ENCODE results near the gene F11R. TPM values are rescaled to one million over a fixed set of nuclear protein-coding genes. Genes with fewer than 3 reads are reported as not detected.
"Not testable (repeated sequence)": the region's sequence is repeated elsewhere in the genome, so short reads cannot be mapped to it uniquely, and the experiment has no call there.

F11R gene
- total RNA-seq, 6 experiments from 2014 or later = 0.05 to 0.38 (median 0.14) TPM; not detected in 2

GRCh38 chr1:160950657-160951056, 70.3 kb downstream of the F11R start:
- H3K9me3 Mint-ChIP-seq = no peaks in the 10 kb centered on the region
- H3K27ac Mint-ChIP-seq = no peak overlapping the region
- no peaks in the 10 kb centered on the region for H3K36me3 Mint-ChIP-seq (ENCODE audit: low read depth)
- peaks cover 24% of the 10 kb centered on the region for H3K27me3 Mint-ChIP-seq (ENCODE audit: insufficient read depth)
- H3K4me1 Mint-ChIP-seq (ENCODE audit: low read depth) = peaks cover 25% of the 10 kb centered on the region
- no peak for DNase-seq
- TF ChIP-seq CTCF (IDR thresholded peaks at IDR 0.05) = no peak
- H3K4me3 Mint-ChIP-seq = no peak overlapping the region

GRCh38 chr1:160949881-160950280, 71.1 kb downstream of the F11R start:
- Mint-ChIP-seq H3K9me3 (no peaks in the 10 kb centered on the region), H3K36me3 (ENCODE audit: low read depth) (no peaks in the 10 kb centered on the region), H3K27ac (no peak overlapping the region), H3K27me3 (ENCODE audit: insufficient read depth) (peaks cover 29% of the 10 kb centered on the region), H3K4me1 (ENCODE audit: low read depth) (peaks cover 25% of the 10 kb centered on the region), H3K4me3 (no peak overlapping the region)
- TF ChIP-seq CTCF (IDR thresholded peaks at IDR 0.05) = no peak
- DNase-seq = no peak

- H3K9me3 Mint-ChIP-seq = not testable (repeated sequence)
- DNase-seq = peak; percentile 55
These were observed 71.6 kb downstream of the F11R start for GRCh38 chr1:160949216-160949880.

GRCh38 chr1:160947174-160947759, 73.7 kb downstream of the F11R start:
- not testable (repeated sequence) for H3K9me3 Mint-ChIP-seq; H3K27ac Mint-ChIP-seq; H3K4me3 Mint-ChIP-seq; H3K36me3 Mint-ChIP-seq (ENCODE audit: low read depth); DNase-seq
- H3K27me3 Mint-ChIP-seq (ENCODE audit: insufficient read depth) = peaks cover 21% of the 10 kb centered on the region
- peaks cover 25% of the 10 kb centered on the region for H3K4me1 Mint-ChIP-seq (ENCODE audit: low read depth)

More at GRCh38 chr1:160949216-160949880, 71.6 kb downstream of the F11R start:
- not testable (repeated sequence) for H3K36me3 Mint-ChIP-seq (ENCODE audit: low read depth); H3K27ac Mint-ChIP-seq; H3K4me3 Mint-ChIP-seq
- peaks cover 31% of the 10 kb centered on the region for H3K27me3 Mint-ChIP-seq (ENCODE audit: insufficient read depth)
- peaks cover 25% of the 10 kb centered on the region for H3K4me1 Mint-ChIP-seq (ENCODE audit: low read depth)

- not testable (repeated sequence) for H3K27ac Mint-ChIP-seq; DNase-seq; H3K4me3 Mint-ChIP-seq; H3K36me3 Mint-ChIP-seq (ENCODE audit: low read depth); H3K9me3 Mint-ChIP-seq
- Mint-ChIP-seq H3K4me1 (ENCODE audit: low read depth) (peaks cover 25% of the 10 kb centered on the region), H3K27me3 (ENCODE audit: insufficient read depth) (peaks cover 20% of the 10 kb centered on the region)
These were observed 75.1 kb downstream of the F11R start for GRCh38 chr1:160945881-160946280.

Other genes starting within 250 kb of the F11R start
- not detected for gene LY9, start 225.0 kb downstream of the F11R start, total RNA-seq (2021; fragmentation: NEBNext Ultra II Directional; extraction: Animal tissue kit (Norgen Biotek cat#: 25700))
- not detected for gene CD244, start 158.3 kb downstream of the F11R start, total RNA-seq (2021; fragmentation: NEBNext Ultra II Directional; extraction: Animal tissue kit (Norgen Biotek cat#: 25700))
- not detected for gene ITLN1, start 136.0 kb downstream of the F11R start, total RNA-seq (2021; fragmentation: NEBNext Ultra II Directional; extraction: Animal tissue kit (Norgen Biotek cat#: 25700))
- not detected for gene ITLN2, start 66.3 kb downstream of the F11R start, total RNA-seq (2021; fragmentation: NEBNext Ultra II Directional; extraction: Animal tissue kit (Norgen Biotek cat#: 25700))
- gene TSTD1, start 17.8 kb upstream of the F11R start, total RNA-seq (2021; fragmentation: NEBNext Ultra II Directional; extraction: Animal tissue kit (Norgen Biotek cat#: 25700)) = not detected
- 10 to 100 TPM; 31.2 to 38.0 (median 33.4) TPM for gene USF1, start 24.8 kb upstream of the F11R start, total RNA-seq (2021; fragmentation: NEBNext Ultra II Directional; extraction: Animal tissue kit (Norgen Biotek cat#: 25700))
- not detected for gene ARHGAP30, start 48.7 kb upstream of the F11R start, total RNA-seq (2021; fragmentation: NEBNext Ultra II Directional; extraction: Animal tissue kit (Norgen Biotek cat#: 25700))
- under 1 TPM in 2 of 6 experiments, not detected in 4; 0.09 to 0.14 TPM for gene NECTIN4, start 68.4 kb upstream of the F11R start, total RNA-seq (2021; fragmentation: NEBNext Ultra II Directional; extraction: Animal tissue kit (Norgen Biotek cat#: 25700))
- 1 to 10 TPM; 1.3 to 2.7 (median 2.1) TPM for gene KLHDC9, start 77.2 kb upstream of the F11R start, total RNA-seq (2021; fragmentation: NEBNext Ultra II Directional; extraction: Animal tissue kit (Norgen Biotek cat#: 25700))
- gene PFDN2, start 96.9 kb upstream of the F11R start, total RNA-seq (2021; fragmentation: NEBNext Ultra II Directional; extraction: Animal tissue kit (Norgen Biotek cat#: 25700)) = 100 to 1,000 TPM in 2 of 6 experiments, 10 to 100 TPM in 4; 77.4 to 114 (median 92.8) TPM
- 10 to 100 TPM; 26.2 to 35.1 (median 32.5) TPM for gene NIT1, start 97.0 kb upstream of the F11R start, total RNA-seq (2021; fragmentation: NEBNext Ultra II Directional; extraction: Animal tissue kit (Norgen Biotek cat#: 25700))
- gene DEDD, start 111.5 kb upstream of the F11R start, total RNA-seq (2021; fragmentation: NEBNext Ultra II Directional; extraction: Animal tissue kit (Norgen Biotek cat#: 25700)) = 10 to 100 TPM; 29.8 to 39.2 (median 36.0) TPM
- 10 to 100 TPM; 83.8 to 92.6 (median 85.1) TPM for gene UFC1, start 132.8 kb upstream of the F11R start, total RNA-seq (2021; fragmentation: NEBNext Ultra II Directional; extraction: Animal tissue kit (Norgen Biotek cat#: 25700))
- 10 to 100 TPM; 16.6 to 18.9 (median 17.2) TPM for gene USP21, start 138.3 kb upstream of the F11R start, total RNA-seq (2021; fragmentation: NEBNext Ultra II Directional; extraction: Animal tissue kit (Norgen Biotek cat#: 25700))
- gene PPOX, start 145.3 kb upstream of the F11R start, total RNA-seq (2021; fragmentation: NEBNext Ultra II Directional; extraction: Animal tissue kit (Norgen Biotek cat#: 25700)) = 10 to 100 TPM; 11.8 to 15.2 (median 13.5) TPM
- gene B4GALT3, start 156.4 kb upstream of the F11R start, total RNA-seq (2021; fragmentation: NEBNext Ultra II Directional; extraction: Animal tissue kit (Norgen Biotek cat#: 25700)) = 10 to 100 TPM; 31.0 to 38.2 (median 35.4) TPM
- gene ADAMTS4, start 177.9 kb upstream of the F11R start, total RNA-seq (2021; fragmentation: NEBNext Ultra II Directional; extraction: Animal tissue kit (Norgen Biotek cat#: 25700)) = 1 to 10 TPM; 3.4 to 8.3 (median 6.5) TPM
- gene NDUFS2, start 181.2 kb upstream of the F11R start, total RNA-seq (2021; fragmentation: NEBNext Ultra II Directional; extraction: Animal tissue kit (Norgen Biotek cat#: 25700)) = 10 to 100 TPM; 81.5 to 90.8 (median 85.8) TPM
- gene FCER1G, start 194.1 kb upstream of the F11R start, total RNA-seq (2021; fragmentation: NEBNext Ultra II Directional; extraction: Animal tissue kit (Norgen Biotek cat#: 25700)) = 1 to 10 TPM in 1 of 6 experiments, under 1 TPM in 4, not detected in 1; 0.33 to 1.0 (median 0.53) TPM
- gene APOA2, start 202.5 kb upstream of the F11R start, total RNA-seq (2021; fragmentation: NEBNext Ultra II Directional; extraction: Animal tissue kit (Norgen Biotek cat#: 25700)) = not detected
- 10 to 100 TPM in 5 of 6 experiments, 1 to 10 TPM in 1; 9.8 to 13.6 (median 10.6) TPM for gene TOMM40L, start 204.9 kb upstream of the F11R start, total RNA-seq (2021; fragmentation: NEBNext Ultra II Directional; extraction: Animal tissue kit (Norgen Biotek cat#: 25700))
- gene NR1I3, start 217.1 kb upstream of the F11R start, total RNA-seq (2021; fragmentation: NEBNext Ultra II Directional; extraction: Animal tissue kit (Norgen Biotek cat#: 25700)) = not detected
- not detected for gene PCP4L1, start 237.6 kb upstream of the F11R start, total RNA-seq (2021; fragmentation: NEBNext Ultra II Directional; extraction: Animal tissue kit (Norgen Biotek cat#: 25700))

Data from HFFc6 (cell line).